OCI-LY3 (cell line): ENCODE data around the gene PACSIN2.

ENCODE experiments used
- H2AFZ ChIP-seq: fragments of 200-600, 300-600 bp; shearing (Covaris generic); 2 replicates; pipeline ENCODE4 v1.6.0; 2014; ENCODE audit warnings: antibody characterized with exemption, low read depth, low read length
- H3K27ac ChIP-seq: fragments of 200-600, 300-600 bp; sonication (generic); 2 replicates; pipeline ENCODE4 v1.5.1; 2014; ENCODE audit warnings: mild to moderate bottlenecking, low read length, moderate library complexity, mixed read lengths
- H3K27me3 ChIP-seq: fragments of 200-600, 300-600 bp; sonication (generic); 2 replicates; pipeline ENCODE4 v1.6.1; 2014; ENCODE audit warnings: low read depth, low read length, mixed read lengths
- H3K36me3 ChIP-seq: fragments of 200-600, 300-600 bp; sonication (generic); replicated peaks from 2 replicates; pipeline ENCODE3; 2014; ENCODE audit warnings: low read depth, low read length, mixed read lengths
- H3K4me1 ChIP-seq: fragments of 300-600, 200-600 bp; sonication (generic); 2 replicates; pipeline ENCODE4 v1.6.1; 2014; ENCODE audit warnings: low read length, mixed read lengths
- H3K4me2 ChIP-seq: fragments of 200-600, 300-600 bp; sonication (generic); 2 replicates; pipeline ENCODE4 v1.6.1; 2014; ENCODE audit warnings: low read length, mixed read lengths
- H3K4me3 ChIP-seq: fragments of 300-600, 200-600 bp; sonication (generic); 2 replicates; pipeline ENCODE4 v1.5.1; 2014; ENCODE audit warnings: antibody characterized with exemption, mild to moderate bottlenecking, low read length, moderate library complexity
- H3K79me2 ChIP-seq: fragments of 300-600, 200-600 bp; shearing (Covaris generic); 2 replicates; pipeline ENCODE4 v1.6.1; 2014; ENCODE audit warnings: mild to moderate bottlenecking, low read length, mixed read lengths
- H3K9ac ChIP-seq: fragments of 300-600, 200-600 bp; shearing (Covaris generic); 2 replicates; pipeline ENCODE4 v1.6.0; 2014; ENCODE audit warnings: mild to moderate bottlenecking, low read length, moderate library complexity
- H3K9me3 ChIP-seq: fragments of 200-600, 300-600 bp; shearing (Covaris generic); 2 replicates; pipeline ENCODE4 v1.6.1; 2014; ENCODE audit warnings: low read length, mixed read lengths; ENCODE audit not compliant: insufficient read depth
- H4K20me1 ChIP-seq: fragments of 200-600, 300-600 bp; sonication (generic); 2 replicates; pipeline ENCODE4 v1.6.1; 2016; ENCODE audit warnings: low read length, mixed read lengths; ENCODE audit not compliant: insufficient read depth
- EZH2phosphoT487 ChIP-seq: fragments of 200-600 bp; shearing (Covaris generic); IDR thresholded peaks from 2 replicates; pipeline ENCODE4 v1.6.1; 2018; ENCODE audit warnings: antibody characterized with exemption, mixed run types, low read depth
- TF ChIP-seq, protein P1 (sequence below): fragments of 200-600, 300-600 bp; sonication (generic); IDR thresholded peaks from 2 replicates; pipeline ENCODE4 v1.5.1; 2014; ENCODE audit warnings: antibody characterized with exemption, low read length, low read depth

PACSIN2 gene

DNA sequence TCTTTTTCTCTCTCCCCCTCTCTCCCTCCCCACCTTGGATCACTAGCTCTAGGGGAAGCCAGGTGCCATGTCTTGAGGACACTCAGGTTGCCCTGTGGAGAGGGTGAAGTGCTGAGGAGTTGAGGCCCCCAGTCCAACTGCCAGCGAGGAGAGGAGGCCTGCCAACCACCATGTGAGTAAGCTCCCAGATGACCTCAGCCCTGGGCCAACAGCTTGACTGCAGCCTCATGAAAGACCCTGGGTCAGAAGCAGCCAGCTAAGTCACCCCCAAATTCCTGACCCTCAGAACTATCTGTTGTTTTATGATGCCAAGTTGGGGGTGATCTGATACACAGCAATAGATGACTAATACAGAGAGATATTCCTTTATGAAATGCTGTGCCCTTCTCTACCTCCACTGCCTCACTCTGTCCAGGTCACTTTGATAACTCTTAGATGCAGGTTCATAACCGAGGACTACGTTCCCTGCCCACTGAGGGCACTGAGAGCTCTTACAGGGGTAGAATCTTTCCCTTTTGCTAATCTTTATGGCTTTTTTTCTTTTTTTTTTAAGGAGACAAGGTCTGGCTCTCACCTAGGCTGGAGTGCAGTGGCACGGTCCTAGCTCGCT, 165.9 kb downstream of the PACSIN2 start:
- no peak for TF ChIP-seq EZH2phosphoT487
- TF ChIP-seq, protein P1, sequence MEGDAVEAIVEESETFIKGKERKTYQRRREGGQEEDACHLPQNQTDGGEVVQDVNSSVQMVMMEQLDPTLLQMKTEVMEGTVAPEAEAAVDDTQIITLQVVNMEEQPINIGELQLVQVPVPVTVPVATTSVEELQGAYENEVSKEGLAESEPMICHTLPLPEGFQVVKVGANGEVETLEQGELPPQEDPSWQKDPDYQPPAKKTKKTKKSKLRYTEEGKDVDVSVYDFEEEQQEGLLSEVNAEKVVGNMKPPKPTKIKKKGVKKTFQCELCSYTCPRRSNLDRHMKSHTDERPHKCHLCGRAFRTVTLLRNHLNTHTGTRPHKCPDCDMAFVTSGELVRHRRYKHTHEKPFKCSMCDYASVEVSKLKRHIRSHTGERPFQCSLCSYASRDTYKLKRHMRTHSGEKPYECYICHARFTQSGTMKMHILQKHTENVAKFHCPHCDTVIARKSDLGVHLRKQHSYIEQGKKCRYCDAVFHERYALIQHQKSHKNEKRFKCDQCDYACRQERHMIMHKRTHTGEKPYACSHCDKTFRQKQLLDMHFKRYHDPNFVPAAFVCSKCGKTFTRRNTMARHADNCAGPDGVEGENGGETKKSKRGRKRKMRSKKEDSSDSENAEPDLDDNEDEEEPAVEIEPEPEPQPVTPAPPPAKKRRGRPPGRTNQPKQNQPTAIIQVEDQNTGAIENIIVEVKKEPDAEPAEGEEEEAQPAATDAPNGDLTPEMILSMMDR: no peak
- Histone ChIP-seq H3K4me3 (no peak overlapping the region), H2AFZ (no peak overlapping the region), H3K9me3 (no peaks in the 10 kb centered on the region), H3K27ac (no peak overlapping the region), H3K36me3 (peaks cover 18% of the 10 kb centered on the region), H4K20me1 (peaks cover 16% of the 10 kb centered on the region; the same call in 1 of the 2 replicates), H3K4me1 (no peaks in the 10 kb centered on the region), H3K4me2 (no peak overlapping the region), H3K27me3 (no peaks in the 10 kb centered on the region), H3K9ac (no peak overlapping the region), H3K79me2 (peaks cover 37% of the 10 kb centered on the region)

DNA sequence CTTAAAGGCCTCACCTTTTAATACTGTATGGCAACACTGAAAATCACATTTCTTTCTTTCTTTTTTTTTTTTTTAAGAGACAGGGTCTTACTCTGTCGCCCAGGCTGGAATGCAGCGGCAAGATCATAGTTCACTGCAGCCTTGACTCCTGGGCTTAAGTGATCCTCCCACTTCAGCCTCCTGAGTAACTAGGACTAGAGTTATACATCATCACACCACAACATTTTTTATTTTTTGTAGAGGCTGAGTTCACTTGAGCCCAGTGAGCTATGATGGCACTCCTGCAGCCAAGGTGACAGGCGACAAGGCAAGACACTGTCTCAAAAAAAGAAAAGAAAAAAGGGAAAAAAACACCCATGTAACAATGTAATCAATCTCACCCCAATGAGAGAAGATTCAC, 167.8 kb downstream of the PACSIN2 start:
- no peaks in the 10 kb centered on the region for H3K9me3 ChIP-seq
- H3K79me2 ChIP-seq: peaks cover 26% of the 10 kb centered on the region

DNA sequence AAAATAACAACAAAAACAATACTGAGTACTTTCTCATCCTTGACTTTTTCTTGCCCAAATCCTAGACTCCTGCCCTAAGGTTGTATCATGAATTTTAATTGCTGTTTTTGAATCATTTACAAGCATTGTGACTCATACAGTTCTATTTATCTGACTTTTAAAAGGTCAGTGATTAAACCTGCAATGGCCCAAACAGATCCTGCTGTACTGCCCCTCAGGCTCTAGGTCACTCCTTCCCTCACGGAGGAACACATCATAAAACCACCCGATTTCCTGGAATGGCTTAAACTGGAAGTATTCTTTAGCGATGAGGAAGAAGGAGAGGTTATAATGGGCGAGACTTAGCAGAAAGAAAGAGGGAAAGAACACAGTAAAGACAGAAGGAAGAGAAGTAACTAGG, 170.2 kb downstream of the PACSIN2 start:
- Histone ChIP-seq H3K4me3 (no peak overlapping the region), H3K9ac (no peak overlapping the region), H3K9me3 (no peaks in the 10 kb centered on the region), H3K4me1 (no peaks in the 10 kb centered on the region), H3K4me2 (no peak overlapping the region), H3K27me3 (no peaks in the 10 kb centered on the region), H3K27ac (no peak overlapping the region), H4K20me1 (peaks cover 9% of the 10 kb centered on the region; the same call in 1 of the 2 replicates), H3K36me3 (peaks cover 29% of the 10 kb centered on the region), H2AFZ (no peak overlapping the region), H3K79me2 (peaks cover 12% of the 10 kb centered on the region)
- no peak for TF ChIP-seq EZH2phosphoT487
- TF ChIP-seq, protein P1: no peak

More for the DNA sequence above, 167.8 kb downstream of the PACSIN2 start:
- no peak overlapping the region for H3K4me3 ChIP-seq
- no peaks in the 10 kb centered on the region for H3K27me3 ChIP-seq
- peaks cover 12% of the 10 kb centered on the region; the same call in 1 of the 2 replicates for H4K20me1 ChIP-seq
- H3K36me3 ChIP-seq: peaks cover 15% of the 10 kb centered on the region
- TF ChIP-seq, protein P1: no peak
- no peak for TF ChIP-seq EZH2phosphoT487
- no peak overlapping the region for H3K9ac ChIP-seq
- H2AFZ ChIP-seq: no peak overlapping the region
- H3K4me1 ChIP-seq: no peaks in the 10 kb centered on the region
- no peak overlapping the region for H3K27ac ChIP-seq
- no peak overlapping the region for H3K4me2 ChIP-seq

DNA sequence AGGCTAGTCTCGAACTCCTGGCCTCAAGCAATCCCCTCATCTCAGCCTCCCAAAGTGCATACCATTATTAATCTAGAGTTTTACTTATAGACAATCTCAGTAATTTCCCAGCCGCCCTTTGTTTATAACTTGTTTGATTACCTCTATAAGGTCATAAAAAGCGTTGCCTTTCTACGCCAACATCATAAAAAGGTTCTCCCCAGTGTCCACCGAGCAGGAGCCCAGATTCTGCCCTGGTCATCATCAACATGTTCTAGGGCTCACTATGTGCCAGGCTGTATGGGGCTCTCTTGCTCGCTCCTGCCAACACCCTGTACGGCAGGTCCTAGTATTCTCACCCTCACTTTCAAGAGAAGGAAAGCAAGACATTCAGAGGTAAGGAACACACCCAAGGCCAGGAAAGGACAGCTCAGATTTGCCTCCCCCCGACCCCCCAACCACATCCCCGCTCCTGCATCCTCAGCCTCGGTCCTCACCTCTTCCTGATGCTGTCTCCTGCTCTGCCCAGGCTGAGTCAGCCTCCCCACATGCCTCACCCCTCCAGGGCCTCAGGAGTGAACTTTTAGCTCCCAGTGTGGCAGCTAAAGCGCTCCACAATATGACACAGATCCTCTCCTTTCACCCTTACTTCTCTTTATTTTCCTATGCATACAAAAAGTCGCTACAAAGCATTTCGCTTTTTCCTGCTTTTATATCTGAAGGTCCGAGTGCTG, 172.1 kb downstream of the PACSIN2 start:
- Histone ChIP-seq H3K79me2 (no peaks in the 10 kb centered on the region), H3K4me1 (no peaks in the 10 kb centered on the region), H3K36me3 (peaks cover 29% of the 10 kb centered on the region), H4K20me1 (0 out of 2 replicates have a peak, but pooled peaks cover 3% of the 10 kb centered on the region), H3K4me2 (no peak overlapping the region), H3K9ac (no peak overlapping the region), H3K9me3 (no peaks in the 10 kb centered on the region), H3K27ac (no peak overlapping the region), H3K27me3 (no peaks in the 10 kb centered on the region), H3K4me3 (no peak overlapping the region), H2AFZ (no peak overlapping the region)
- TF ChIP-seq, protein P1: no peak
- TF ChIP-seq EZH2phosphoT487: no peak
